Measurements from ENCODE around the gene TENM3.

The TENM3 gene

DNA sequence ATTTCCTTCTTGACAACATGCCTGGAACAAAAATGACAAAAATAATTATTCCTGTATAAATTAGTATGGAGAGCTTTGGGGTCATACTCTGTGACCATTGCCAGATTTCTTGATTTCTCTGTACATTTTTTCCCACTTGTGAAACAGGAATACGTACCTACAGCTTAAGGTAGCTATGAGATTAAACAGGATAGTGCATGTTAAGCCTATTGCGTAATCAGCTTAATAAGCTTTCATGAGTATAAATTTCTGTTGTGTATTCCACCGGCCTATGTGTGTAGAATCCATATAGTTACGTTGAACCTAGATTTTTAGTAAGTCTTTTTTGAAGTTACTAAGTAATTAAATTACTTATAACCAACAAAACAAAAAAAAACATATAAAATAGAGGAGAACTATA, 339.0 kb downstream of the TENM3 start:
- DNase-seq = no peak

- no peak for DNase-seq
Observed at GRCh38 chr4:182583703-182584415, 340.7 kb downstream of the TENM3 start.

- no peak for DNase-seq
Observed at GRCh38 chr4:182585321-182585720, 342.1 kb downstream of the TENM3 start.

DNA sequence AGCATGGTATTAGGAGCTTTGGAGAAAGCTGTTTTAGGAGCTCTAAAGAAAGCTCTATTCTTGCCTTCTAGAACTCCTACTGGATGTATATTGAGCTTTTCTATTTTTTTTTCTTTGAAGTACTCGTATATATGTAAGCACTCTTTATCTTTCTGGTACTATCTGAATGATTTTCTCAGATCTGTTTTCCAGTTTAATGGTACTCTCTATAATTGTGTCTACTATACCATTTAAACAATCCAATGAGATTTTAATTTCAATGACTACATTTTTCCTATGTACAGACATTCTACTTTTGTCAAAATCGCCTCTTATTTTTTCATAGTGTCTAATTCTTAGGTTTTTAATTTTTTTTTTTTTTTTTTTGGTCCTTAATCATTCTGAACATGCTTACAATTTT, 345.9 kb downstream of the TENM3 start:
- DNase-seq = no peak

DNA sequence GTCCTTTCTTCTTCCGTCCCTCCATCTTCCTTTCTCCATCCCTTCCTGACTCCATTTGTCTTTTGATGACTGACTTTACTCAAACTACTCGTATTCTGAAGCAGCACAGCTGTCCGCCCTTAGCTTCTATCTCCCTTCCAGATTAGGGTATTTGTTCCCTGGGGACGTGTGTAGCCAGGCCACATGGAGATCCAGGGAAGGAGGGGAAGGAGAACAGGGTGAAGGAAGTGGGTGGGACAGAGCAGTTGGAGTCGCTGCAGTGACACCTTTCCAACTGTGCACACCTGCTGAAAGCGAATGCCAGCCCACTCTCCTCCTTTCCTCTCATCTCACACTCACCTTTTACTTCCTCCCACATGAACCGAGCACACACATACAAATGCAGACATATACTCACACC, 350.2 kb downstream of the TENM3 start:
- no peak for DNase-seq

GRCh38 chr4:182593864-182594263, 350.7 kb downstream of the TENM3 start:
- DNase-seq = no peak

DNA sequence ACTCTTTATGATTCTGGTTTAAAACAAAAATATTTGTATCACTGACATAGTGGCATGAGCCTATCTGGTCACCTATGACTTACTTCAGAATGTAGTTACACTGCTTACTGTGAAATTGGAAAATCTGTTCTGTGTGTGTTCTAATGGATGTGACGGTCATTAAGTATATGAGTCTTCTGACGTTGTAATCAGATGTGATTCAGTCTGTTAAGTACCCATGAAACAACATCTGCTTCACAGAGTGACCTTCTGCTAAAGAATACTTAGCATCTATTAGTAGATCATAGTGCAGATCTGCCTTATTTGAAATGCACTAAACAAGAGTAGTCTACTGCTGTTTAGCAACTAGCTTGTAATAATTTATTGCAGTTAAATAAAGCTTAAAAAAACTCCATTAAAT, 356.9 kb downstream of the TENM3 start:
- DNase-seq = no peak

DNA sequence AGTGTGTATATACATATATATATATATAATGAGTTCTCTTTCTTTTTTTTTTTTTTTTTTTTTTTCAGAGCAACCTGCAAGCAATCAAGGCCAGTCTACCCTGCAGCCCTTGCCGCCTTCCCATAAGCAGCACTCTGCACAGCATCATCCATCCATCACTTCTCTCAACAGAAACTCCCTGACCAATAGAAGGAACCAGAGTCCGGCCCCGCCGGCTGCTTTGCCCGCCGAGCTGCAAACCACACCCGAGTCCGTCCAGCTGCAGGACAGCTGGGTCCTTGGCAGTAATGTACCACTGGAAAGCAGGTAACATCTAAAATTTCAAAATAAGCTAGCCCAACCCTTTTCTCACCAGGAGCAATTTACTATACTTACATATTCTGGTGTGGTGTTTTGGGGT, 357.7 kb downstream of the TENM3 start:
- no peak for DNase-seq

- no peak for DNase-seq
Observed at GRCh38 chr4:182604161-182604622, 361.0 kb downstream of the TENM3 start.

GRCh38 chr4:182604953-182605352, 361.8 kb downstream of the TENM3 start:
- no peak for DNase-seq

- DNase-seq = no peak
Observed at GRCh38 chr4:182608525-182608924, 365.3 kb downstream of the TENM3 start.

GRCh38 chr4:182616476-182616875, 373.3 kb downstream of the TENM3 start:
- DNase-seq = no peak

DNA sequence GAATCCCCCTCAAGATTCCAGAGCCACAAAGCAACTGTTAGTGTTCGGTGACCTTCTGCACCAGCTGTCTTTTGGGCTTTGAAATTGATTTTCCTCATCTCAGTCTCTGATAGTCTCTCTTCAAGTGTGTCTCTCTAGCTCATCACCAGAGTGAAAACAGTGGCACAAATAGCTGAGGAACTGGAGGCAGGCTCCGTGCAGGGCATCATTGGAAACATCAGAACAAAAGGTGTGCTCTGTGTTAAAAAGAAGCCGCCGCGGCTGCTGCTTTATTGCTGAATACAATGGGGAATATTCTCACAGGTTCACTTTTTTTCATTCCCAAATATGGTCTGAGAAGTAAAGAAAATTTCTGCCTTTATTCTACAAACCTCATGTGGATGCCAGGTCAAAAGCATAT, 376.5 kb downstream of the TENM3 start:
- no peak for DNase-seq

GRCh38 chr4:182620111-182620980, 377.1 kb downstream of the TENM3 start:
- DNase-seq = no peak

DNA sequence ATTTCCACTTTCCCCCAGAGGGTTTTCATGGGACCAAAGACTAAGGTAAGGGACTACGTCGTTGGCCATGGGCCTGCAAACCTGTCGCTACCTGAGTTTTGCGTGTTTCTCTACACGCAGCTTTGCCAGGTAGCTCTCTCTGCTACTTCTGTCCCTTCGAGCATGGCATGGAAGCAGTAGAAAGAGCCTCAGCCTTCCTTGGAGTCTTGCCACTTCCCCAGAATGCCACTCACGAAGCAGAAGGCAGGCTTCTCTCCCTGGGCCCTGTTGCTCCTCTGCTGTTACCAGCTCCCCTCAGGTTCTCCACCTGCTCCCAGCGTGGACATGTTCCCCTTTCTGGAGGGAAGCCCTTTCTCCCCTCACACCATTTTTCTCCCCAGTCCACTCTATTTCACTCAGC, 381.1 kb downstream of the TENM3 start:
- no peak for DNase-seq

- DNase-seq = no peak
Observed at GRCh38 chr4:182625193-182625592, 382.0 kb downstream of the TENM3 start.

GRCh38 chr4:182627996-182628395, 384.8 kb downstream of the TENM3 start:
- DNase-seq = no peak

GRCh38 chr4:182628544-182628943, 385.3 kb downstream of the TENM3 start:
- DNase-seq = no peak

- DNase-seq = no peak
Observed at GRCh38 chr4:182629096-182629495, 385.9 kb downstream of the TENM3 start.

- DNase-seq = no peak
Observed at GRCh38 chr4:182640491-182640890, 397.3 kb downstream of the TENM3 start.

DNA sequence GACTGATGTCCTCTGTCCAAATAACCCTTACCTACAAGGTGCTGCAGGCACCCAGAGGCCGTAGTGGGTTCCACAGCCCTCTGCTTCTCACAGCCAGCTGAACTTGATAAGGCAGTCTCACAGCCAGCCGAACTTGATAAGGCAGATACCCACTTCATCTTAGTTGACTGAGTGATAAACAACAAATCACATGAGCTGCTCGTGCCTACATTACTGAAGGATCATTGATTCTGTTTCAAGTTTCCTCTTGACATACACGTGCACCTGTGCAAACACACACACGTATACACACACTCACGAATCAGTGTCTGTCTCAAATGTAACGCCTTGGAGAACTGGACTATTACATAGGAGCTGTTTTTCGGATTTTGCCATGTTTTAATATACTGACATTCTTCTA, 397.7 kb downstream of the TENM3 start:
- DNase-seq = no peak

DNA sequence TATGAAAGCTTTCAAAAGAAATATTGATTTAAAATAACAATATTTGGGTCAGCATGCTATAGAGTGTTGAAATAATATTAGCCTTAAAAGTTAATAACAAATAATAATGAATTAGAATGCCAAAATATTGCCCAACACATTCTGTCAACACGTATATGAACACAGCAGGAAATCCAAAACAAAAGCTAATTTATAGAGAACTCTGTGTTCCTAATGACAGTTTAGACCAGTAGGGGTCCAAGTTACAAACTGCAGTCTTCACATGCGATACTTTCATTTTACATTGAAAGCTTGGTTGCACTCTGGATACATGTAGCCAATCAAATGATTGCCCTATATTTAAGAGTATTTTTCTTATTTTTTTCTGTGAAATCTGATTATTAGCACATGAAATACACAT, 399.6 kb downstream of the TENM3 start:
- DNase-seq = no peak

GRCh38 chr4:182643801-182644682, 400.8 kb downstream of the TENM3 start:
- no peak for DNase-seq

Data from activated CD4-positive, CD25-positive, alpha-beta regulatory T cell treated with anti-CD3 and anti-CD28 coated beads, Interleukin-2, amount 50 U/mL, for 72 hours (primary cell).